Neural crest cell (in vitro differentiated cells): Measurements from ENCODE around the gene TSHZ2. TPM values are rescaled to one million over a fixed set of nuclear protein-coding genes. Genes with fewer than 3 reads are reported as not detected.

Experiments
- DNase-seq: peaks from one replicate; pipeline ENCODE4 v3.0.0; 2021; ENCODE audit warnings: low read depth, mixed read lengths, low spot score
- H3K27ac Mint-ChIP-seq: one replicate; pipeline ENCODE4 v1.8.0; 2021; ENCODE audit warnings: mild to moderate bottlenecking, mixed read lengths; ENCODE audit not compliant: unreplicated experiment
- H3K27me3 Mint-ChIP-seq: 2 replicates; pipeline ENCODE4 v1.8.0; 2021; ENCODE audit warnings: low read depth, mild to moderate bottlenecking, mixed read lengths
- H3K36me3 Mint-ChIP-seq: 2 replicates; pipeline ENCODE4 v1.8.0; 2021; ENCODE audit warnings: low read depth, mild to moderate bottlenecking, mixed read lengths
- H3K4me1 Mint-ChIP-seq: 2 replicates; pipeline ENCODE4 v1.8.0; 2021; ENCODE audit warnings: mixed read lengths
- H3K4me3 Mint-ChIP-seq: one replicate; pipeline ENCODE4 v1.8.0; 2021; ENCODE audit warnings: mild to moderate bottlenecking, mixed read lengths
- H3K9me3 Mint-ChIP-seq: 2 replicates; pipeline ENCODE4 v1.8.0; 2021; ENCODE audit warnings: mixed read lengths
- total RNA-seq: library from RNA; stranded (reverse); gene quantifications from 2 replicates; pipeline ENCODE4 v1.2.1, GENCODE V29; 2021
- TF ChIP-seq, protein P1 (sequence below): fragments of 200-600 bp; sonication (generic); conservative IDR thresholded peaks from 2 replicates; pipeline ENCODE4 v1.5.0; 2021; ENCODE audit warnings: antibody characterized with exemption, mild to moderate bottlenecking

The TSHZ2 gene
- total RNA-seq, 1 donor from 2014 or later, result 6.4 TPM

DNA sequence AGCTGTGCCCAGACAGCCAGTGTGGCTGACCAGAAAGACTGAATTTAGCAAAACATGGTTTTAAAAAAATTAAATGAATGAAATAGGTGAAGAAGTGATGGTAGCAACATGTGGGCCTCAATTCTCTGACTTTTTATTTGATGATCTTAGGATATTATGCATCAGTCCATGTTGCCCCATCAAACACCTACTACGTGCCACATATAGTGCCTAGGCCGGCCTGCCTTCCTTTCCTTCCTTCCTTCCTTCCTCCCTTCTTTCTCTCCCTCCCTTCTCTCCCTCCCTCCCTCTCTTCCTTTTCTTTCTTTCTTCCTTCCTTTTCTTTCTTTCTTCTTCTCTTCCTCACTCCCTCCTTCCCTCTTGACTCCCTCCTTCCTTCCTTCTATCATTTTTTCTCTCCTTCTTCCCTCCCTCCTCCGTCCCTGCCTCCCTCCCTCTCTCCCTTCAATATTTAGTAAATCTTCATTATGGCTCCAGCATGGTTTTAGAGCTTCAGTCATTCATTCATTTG is 209.8 kb downstream of the TSHZ2 start:
- no peaks in the 10 kb centered on the region for H3K36me3 Mint-ChIP-seq

DNA sequence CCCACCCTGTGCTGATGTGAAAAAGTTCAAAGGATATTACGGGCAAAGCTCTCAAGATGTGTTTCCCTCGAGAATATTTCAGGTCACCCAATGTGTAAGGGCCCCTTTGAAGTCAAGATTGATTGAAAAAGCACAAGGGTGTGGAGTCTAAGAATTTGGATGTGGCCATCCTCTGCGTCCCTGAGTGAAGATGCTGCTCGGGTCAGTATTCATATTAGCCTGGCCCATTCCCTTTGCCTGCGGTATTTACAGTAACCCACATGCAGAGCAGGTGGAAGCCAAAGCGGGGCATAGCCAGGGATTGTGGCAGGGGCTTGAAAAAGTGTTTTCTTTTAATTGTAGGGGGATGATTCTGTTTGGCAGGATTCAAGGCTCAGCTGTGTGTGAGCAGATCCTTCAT is 211.0 kb downstream of the TSHZ2 start:
- Mint-ChIP-seq H3K4me3 (no peak overlapping the region), H3K27ac (no peak overlapping the region), H3K9me3 (no peaks in the 10 kb centered on the region), H3K27me3 (no peaks in the 10 kb centered on the region), H3K4me1 (peaks cover 7% of the 10 kb centered on the region), H3K36me3 (no peaks in the 10 kb centered on the region)
- no peak for DNase-seq
- TF ChIP-seq, protein P1, sequence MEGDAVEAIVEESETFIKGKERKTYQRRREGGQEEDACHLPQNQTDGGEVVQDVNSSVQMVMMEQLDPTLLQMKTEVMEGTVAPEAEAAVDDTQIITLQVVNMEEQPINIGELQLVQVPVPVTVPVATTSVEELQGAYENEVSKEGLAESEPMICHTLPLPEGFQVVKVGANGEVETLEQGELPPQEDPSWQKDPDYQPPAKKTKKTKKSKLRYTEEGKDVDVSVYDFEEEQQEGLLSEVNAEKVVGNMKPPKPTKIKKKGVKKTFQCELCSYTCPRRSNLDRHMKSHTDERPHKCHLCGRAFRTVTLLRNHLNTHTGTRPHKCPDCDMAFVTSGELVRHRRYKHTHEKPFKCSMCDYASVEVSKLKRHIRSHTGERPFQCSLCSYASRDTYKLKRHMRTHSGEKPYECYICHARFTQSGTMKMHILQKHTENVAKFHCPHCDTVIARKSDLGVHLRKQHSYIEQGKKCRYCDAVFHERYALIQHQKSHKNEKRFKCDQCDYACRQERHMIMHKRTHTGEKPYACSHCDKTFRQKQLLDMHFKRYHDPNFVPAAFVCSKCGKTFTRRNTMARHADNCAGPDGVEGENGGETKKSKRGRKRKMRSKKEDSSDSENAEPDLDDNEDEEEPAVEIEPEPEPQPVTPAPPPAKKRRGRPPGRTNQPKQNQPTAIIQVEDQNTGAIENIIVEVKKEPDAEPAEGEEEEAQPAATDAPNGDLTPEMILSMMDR, result no peak

More for the DNA sequence above, 209.8 kb downstream of the TSHZ2 start:
- TF ChIP-seq, protein P1, result no peak
- H3K9me3 Mint-ChIP-seq, result no peaks in the 10 kb centered on the region
- H3K27ac Mint-ChIP-seq, result no peak overlapping the region
- peaks cover 2% of the 10 kb centered on the region for H3K27me3 Mint-ChIP-seq
- H3K4me3 Mint-ChIP-seq, result no peak overlapping the region
- H3K4me1 Mint-ChIP-seq, result no peaks in the 10 kb centered on the region
- DNase-seq, result no peak

DNA sequence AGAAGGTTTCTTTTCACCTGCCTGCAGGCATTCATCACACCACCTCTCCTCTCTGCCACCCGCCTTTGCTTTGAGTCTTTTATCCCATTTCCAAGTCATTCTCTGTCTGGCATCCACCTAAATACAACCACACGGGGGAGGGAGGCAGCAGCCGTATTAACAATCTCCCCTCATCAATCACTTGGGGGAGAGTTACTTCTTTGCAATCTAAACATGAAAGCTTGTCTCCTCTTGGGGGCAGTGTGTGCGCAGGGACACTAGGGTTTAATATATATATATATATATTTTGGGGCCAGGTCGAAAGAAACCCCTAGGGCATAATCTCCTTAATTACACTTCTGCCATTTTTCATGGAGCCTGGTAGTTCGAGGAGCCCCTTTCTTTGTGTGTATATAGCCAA is 214.5 kb downstream of the TSHZ2 start:
- no peaks in the 10 kb centered on the region for H3K9me3 Mint-ChIP-seq
- H3K27ac Mint-ChIP-seq, result no peak overlapping the region
- H3K36me3 Mint-ChIP-seq, result no peaks in the 10 kb centered on the region
- peaks cover 7% of the 10 kb centered on the region for H3K4me1 Mint-ChIP-seq
- no peak for DNase-seq
- TF ChIP-seq, protein P1, result peak; percentile 21
- no peak overlapping the region for H3K4me3 Mint-ChIP-seq
- H3K27me3 Mint-ChIP-seq, result no peaks in the 10 kb centered on the region

DNA sequence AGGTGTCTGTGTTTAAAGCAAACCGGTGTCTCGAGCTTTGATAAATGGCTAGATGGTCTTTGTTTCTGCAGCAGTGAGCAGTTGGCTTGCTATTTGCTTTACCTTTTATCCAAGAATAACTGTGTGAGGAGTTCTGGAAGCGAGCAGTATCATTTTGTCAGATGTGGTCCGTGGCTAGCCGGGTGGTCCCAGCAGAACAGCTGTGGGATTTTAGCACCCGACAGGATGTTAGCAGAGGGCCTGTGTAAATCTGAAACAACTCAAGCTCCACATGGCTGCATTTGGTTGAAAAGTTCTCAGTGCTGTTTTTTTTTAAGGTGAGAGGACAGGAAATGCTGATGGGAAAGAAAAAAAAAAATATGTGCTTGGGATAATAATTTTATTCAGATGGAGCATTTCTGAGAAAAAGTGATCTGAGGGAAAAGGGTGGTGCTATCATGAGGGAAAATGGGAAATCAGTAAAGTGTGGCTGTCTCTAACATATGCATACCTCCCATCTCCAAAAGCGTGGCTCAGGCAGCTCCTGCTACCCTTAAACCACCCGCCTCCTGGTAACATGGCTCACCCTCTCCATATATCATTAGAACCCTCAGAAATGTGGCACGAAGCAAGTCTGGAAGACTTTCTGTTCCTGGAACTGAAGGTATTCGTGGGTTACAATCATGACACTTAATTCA is 215.4 kb downstream of the TSHZ2 start:
- DNase-seq, result no peak
- Mint-ChIP-seq H3K4me3 (no peak overlapping the region), H3K36me3 (no peaks in the 10 kb centered on the region), H3K9me3 (no peaks in the 10 kb centered on the region), H3K4me1 (peaks cover 7% of the 10 kb centered on the region), H3K27me3 (peaks cover under 1% of the 10 kb centered on the region), H3K27ac (no peak overlapping the region)
- TF ChIP-seq, protein P1, result no peak

DNA sequence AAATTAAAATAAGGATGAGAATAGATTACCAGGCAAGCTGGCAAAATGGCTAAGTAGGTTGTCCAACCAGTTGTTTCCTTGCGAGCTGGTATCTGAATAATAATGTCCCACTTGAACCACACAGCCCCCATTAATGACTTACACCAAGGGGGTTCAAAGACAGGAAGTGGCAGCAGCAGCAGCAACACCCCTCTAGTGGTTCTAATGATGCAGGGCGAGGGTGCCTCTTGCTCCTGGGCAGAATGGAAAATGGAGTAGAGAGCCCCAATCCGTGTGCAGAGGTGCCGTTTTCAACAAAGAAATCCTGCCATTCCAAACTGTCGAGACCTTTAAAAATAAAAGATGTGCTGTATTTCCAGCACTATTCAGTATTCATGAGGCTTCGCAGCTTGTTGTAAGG is 218.1 kb downstream of the TSHZ2 start:
- Mint-ChIP-seq H3K27ac (no peak overlapping the region), H3K4me1 (peaks cover 12% of the 10 kb centered on the region)

More for the DNA sequence above, 218.1 kb downstream of the TSHZ2 start:
- Mint-ChIP-seq H3K27me3 (peaks cover 3% of the 10 kb centered on the region), H3K36me3 (no peaks in the 10 kb centered on the region), H3K9me3 (no peaks in the 10 kb centered on the region), H3K4me3 (no peak overlapping the region)
- TF ChIP-seq, protein P1, result no peak
- DNase-seq, result no peak
